HG02623 (cell line): ENCODE results near the gene CDH2.

Source experiments
- ATAC-seq: cut with Tn5 transposase; IDR thresholded peaks from one replicate; pipeline ENCODE4 v1.9.1; 2021; ENCODE audit warnings: moderate library complexity; ENCODE audit not compliant: unreplicated experiment

CDH2 gene

DNA sequence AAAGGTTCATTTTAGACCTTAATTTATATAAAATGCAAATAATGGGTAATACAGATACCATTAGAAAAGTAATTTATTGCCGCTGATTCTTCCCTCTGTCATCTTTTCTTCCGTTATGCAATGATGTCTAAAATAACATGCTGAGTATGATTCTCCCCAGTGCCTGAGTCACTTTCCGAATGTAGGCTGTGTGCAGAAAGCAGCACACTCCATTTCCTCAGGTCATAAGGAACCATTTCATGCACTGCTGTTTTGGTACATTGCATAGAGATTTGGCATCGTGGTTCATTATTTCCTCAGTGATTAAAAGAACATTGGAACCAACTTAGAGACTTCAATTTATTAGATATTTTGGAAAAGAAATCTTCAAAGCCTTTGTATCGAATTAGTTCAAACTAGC is 173.5 kb downstream of the CDH2 start:
- ATAC-seq, result no peak

DNA sequence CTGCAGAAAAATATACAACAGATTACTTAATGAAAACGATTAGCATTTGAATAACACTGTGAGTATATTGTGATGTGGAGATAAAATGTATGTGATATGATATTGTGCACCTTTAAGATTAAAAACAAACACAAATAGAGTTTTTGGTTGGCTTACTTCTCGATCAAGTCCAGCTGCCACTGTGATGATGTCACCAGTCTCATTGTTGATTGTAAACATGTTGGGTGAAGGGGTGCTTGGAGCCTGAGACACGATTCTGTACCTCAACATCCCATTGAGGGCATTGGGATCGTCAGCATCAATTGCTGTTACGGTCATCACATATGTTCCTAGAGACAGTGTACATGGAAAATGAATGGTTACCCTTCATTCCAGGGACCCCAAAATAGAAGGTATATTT is 174.1 kb downstream of the CDH2 start:
- no peak for ATAC-seq

DNA sequence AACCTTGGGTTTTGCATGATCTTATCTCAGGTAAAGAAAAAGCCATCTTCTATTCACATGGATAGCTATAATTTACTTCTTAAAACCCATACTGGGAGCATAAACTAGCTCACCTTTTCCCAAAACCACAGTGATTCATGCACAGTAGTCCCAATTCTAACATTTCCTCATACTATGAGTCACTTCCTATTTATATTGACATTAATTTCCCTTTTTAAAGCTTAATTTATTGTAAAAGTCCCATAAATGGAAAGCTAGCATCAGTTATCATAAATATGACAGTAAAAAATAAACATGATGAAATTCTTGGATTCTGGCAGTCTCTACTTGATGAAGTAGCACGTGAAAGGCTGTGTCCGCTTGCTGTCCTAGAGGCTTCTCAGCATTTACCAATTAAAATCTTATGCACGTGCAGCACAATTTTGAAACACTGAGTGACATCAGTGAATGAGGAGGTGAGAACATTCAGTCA is 180.1 kb downstream of the CDH2 start:
- ATAC-seq, result no peak

DNA sequence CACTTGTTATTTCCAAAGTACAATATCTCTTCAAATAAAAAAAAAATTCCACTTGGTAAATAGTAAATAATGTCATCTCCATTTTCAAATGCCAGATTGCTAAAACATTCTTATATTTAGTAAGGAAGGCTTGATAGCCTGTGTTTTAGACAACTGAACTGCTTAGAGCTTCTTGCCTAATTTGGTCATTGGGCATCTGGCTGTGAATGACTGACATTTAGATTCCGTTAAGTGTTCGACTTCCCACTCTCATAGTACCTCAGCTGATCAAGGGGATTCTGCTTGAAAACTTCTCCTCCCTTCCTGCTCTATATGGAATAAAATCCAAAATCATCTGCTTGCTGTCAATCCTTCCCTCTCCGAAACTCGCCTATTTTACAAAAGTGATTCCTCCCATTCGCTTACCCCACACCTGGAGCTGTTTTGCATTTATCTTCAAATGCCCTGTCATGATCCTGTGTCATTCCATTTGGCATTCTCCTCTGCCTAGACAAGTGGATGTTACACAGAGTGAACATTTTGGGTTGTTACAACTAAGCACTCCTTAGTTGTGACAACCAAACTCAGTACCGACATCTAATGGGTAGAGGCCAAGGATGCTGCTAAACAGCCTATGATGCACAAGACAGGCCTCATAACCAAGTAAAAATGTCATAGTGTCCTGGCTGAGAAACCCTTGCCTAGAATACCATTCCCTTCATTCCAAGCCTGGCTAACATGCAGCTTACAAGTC is 181.0 kb downstream of the CDH2 start:
- no peak for ATAC-seq

DNA sequence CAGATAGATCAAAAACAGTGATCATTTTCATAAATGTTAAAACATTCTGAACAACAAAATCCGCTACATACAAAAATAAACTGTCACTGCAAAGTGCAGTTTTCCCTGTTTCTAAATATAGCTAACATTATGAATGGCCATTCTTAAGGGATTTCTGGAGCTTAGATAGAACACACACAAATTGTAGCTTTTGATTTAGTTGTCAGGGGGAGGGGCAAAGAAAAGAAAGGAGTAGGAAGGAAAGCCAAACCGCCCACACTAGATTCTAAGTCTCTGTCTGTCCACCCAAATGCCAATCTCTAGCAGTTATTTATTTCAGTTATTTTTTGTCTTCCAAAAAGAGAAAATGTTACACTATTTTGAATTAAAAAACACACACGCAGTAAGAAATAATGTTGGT is 182.4 kb downstream of the CDH2 start:
- no peak for ATAC-seq

DNA sequence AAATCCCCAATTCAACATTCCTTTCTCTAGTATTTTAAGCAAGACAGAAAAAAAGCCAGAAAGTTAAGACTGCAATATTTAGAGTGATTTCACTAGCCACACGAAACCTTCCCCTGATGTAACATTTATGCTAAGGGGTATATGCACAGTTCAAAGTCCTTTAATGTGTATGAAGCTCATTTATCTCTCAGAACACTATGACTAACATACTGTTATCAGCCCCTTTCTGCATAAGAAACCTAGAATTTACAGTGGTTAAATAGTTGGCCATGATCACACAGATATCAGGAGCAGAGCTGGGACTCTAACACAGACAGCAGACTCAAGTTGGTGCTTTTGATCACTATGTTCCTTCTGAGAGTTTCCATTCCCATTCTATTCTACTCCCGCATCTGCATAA is 185.5 kb downstream of the CDH2 start:
- no peak for ATAC-seq

DNA sequence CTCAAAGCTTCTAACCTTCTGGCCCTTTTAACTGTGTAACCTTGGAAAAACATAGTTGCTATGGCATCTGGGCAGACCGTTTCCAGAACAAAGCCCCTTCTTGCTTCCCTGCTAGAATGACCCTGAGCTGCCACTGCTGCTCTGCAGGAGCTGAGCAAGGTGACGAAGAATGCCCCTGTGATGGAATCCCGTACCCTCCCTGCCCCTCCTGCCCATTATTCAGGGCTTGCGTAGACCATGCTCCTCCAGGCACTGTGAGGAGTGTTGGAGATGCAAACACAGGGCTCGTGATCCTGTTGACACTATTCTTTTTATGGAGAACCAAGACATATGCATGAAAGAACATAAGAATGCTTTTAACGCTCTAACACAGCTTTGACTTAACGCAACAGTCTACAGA is 191.1 kb downstream of the CDH2 start:
- ATAC-seq, result no peak

DNA sequence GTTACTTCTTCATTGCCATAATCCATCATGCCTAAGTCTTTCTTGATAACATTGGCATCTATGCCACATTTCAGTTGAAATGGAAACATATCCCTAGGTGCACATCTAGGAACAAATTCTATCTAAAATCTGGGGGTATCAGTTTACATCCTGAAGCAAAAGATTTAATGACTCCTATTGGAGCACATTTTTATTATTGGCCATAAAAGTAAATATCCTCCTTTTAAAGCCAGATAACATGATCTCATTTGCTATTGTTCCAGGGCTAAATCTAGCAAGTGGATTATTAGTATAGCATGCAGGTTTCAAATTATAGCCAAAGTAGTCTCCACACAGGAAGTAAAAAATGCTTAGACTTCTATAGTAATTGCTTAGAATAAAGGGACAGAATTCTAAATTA is 193.2 kb downstream of the CDH2 start:
- ATAC-seq, result no peak

- no peak for ATAC-seq
Observed at GRCh38 chr18:27976806-27977408, 200.0 kb downstream of the CDH2 start.

DNA sequence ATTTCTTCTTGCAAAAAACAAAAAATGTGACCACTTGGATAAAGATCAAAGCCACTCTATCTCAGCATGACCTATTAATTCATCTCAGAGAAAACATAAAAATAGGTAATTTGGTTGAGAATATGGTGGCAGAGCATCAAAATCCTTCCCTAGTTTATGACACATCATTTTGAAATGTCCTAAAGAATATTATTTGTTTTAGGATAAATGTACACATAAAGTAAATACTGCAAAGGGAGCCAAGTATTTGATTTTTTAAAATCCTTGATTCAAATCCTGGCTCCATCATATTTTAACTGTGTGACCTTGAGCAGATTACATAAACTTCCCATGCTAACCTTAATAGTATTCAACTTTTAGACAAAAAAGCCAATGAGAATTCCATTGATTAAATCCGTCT is 206.6 kb downstream of the CDH2 start:
- ATAC-seq, result no peak

DNA sequence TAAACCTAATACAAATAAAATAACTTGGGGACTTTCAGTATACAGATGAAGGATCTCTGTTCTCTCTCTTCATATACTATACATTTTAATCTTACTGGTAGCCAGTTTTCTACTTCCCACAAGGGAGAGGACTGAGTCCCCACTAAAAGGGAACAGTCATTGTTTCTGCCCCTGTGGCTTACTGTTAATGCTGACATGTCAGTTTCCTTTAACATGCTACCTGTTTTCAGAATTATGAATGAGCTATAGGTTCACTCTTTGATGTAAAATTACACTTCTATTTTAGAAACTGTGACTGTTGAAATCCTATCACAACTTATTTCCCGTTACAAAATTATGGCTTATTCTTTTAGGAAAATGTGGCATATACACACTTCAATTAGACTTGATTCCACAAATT is 207.7 kb downstream of the CDH2 start:
- no peak for ATAC-seq

- no peak for ATAC-seq
Observed at GRCh38 chr18:27967913-27968824, 208.8 kb downstream of the CDH2 start.

DNA sequence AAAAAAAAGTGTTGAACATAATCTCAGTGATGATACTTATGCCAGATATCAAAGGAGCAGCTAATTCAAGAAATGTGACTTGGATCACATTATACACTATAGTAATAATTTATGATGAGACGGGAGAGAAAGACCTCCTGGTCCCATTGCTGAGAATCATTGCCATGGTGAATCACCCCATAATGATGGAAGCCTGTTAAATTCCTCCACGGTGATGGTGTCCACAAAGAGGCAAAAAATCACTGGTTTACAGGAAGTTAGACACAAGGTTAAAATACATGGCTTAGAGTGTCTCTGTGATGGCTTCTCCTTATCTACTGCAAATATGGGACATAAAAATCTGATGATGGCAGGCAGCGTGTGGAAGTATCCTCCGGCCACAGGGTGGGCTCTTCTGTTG is 210.0 kb downstream of the CDH2 start:
- no peak for ATAC-seq

- no peak for ATAC-seq
Observed at GRCh38 chr18:27964811-27965210, 212.1 kb downstream of the CDH2 start.

DNA sequence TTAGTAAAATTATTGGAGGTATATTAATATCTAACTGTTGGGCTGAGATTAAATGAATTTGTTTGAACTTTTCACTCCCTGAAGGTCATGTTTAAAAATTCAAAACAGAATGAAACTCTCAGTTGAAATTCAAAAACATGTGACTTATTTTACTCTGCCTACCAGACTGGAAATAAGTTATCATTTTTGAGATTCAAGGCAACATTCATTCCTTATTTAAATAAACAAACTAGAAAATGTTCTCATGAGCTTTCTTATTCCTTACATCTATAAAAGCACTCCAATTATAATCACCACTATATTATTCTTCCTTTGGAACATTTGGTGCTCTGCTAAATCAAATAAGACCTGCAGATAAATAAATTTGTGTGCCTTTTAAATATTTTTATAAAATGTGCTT is 217.8 kb downstream of the CDH2 start:
- ATAC-seq, result no peak

DNA sequence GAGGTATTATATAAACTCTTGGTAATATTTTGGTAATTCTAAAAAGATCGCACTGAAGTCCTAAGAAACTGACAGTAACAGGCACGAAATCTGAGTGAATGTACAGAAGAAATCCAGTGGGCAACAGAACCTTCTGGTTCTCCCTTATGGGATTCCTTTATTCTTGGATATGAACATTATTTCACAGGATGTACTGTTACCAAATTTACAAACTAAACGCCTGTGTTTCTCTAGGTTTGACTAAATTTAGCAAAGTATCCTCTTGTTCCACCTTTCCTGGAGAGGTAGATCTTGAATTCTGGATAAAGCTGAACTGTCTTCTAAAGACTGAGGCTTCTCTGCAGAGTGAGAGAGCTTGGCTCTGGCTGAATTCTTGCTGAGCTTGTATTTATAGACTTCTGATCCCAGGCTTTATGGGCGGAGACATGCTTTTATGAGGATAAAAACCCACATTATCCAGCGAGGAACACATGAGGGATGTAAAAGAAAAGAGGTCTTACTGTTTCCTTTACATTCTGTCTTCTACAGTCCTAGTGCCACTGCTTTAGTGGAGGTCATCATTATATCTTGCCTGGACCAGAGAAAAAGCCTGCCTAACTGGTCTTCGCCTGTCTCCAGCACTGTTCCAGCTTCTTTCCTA is 220.8 kb downstream of the CDH2 start:
- ATAC-seq, result no peak

DNA sequence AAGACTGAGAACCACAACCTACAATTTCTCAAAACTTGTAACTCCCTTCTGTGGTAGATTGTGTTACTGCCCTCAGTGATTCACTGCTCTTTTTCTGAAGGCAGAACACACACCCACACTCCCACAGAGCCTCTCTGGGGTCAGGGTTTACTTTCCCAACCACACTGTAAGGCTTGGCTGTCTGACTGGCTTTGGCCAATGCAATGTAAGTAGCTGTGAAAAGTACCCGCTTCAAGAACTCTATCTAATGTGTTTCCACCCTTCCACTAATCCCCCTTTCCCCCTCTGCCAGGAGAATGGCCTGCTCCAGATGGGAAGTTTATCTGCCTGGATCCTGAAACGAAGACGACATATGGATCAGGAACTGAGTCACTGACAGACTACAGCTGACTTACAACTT is 222.7 kb downstream of the CDH2 start:
- no peak for ATAC-seq

DNA sequence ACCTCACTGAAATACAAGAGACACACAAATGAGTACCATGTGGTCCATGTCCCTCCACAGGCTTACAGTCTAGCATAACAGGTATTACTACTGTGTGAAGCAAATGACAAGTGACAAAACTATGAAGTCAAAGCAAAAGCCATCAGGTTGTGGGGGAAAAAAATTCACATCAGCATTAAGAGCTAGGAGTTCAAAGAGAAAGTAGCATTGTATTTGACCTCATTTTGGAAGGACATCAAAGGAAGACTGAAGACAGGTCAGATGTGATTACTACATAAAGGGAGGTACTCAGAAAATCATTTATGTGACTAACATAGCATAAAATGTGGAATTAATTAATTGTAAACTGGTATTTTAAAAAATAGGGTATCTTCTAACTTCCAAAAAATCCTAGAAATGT is 224.2 kb downstream of the CDH2 start:
- no peak for ATAC-seq

DNA sequence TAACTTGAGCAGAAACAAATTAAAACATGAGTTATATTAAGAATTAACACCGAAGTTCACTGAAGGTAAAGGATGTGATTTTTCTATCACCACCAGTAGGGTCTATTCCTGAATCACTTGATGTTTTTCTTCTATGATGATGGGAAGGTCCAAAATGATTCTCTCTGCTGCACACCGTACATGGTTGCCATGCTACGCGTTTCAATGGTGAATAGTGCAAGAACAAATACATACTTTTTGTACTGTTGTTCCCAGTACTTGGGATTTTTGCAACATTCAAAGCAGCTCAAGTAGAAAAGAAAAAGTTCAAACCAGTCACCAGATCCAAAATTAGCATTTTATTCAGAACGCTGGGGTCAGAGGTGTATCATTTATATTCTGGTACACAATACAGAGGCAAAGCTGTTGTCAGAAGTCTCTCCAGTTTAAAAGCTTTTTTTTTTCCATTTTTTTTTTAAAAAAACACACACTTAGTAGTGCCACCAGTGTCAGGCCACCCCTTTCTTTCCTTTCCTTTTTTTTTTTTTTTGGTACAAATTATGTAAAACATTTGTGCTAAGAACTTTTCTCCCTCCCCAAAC is 226.2 kb downstream of the CDH2 start:
- ATAC-seq, result no peak

DNA sequence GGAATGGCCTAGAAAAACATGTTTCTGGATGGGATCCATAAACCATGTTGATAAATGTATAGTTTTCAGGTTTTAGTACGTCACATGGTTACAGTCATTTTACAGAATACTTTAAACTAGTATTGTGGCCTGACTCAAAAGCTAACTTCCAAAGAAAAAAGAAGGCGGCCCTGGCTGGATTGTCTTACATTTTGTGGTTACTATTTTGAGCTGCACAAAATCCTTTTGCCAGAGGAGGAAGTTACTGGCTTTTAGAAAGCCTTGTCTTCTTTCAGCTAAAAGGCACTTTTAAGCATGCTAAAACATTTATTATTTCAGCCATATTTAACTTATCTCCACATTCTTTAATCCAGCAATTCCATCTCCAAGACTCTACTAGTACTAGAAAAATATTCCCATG is 227.9 kb downstream of the CDH2 start:
- no peak for ATAC-seq

DNA sequence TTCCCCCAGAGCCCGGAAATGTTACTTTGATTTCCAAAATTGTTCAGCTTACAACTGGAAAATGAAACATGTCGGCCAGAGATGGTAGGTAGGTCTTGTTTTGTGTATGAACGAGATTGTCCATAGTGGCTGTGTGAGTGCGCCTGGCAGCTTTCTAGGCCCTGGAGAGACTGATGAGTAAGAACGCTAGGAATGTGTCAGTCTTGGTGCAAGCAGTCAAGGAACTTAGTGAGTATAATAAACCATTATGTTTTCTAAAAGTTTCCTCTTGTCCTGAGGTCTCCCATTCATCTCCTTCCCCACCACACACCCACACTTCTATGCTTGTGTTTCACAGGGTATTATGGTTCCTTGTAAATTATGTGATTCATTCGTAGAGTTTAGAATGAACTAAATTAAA is 234.2 kb downstream of the CDH2 start:
- ATAC-seq, result no peak
